Lower leg skin (tissue), 4 donors: ENCODE results near the gene ZDHHC13. TPM values are rescaled to one million over a fixed set of nuclear protein-coding genes. Genes with fewer than 3 reads are reported as not detected.

ENCODE experiments used
- DNase-seq, 2 donors: peaks; one replicate each; pipeline ENCODE4 v3.0.0-alpha.2; 2019; ENCODE audit warnings: low spot score in 2 of 2
- H3K4me3 ChIP-seq: fragments of 200-600 bp; sonication (generic); 2 replicates; pipeline ENCODE4 v1.5.1; 2017; ENCODE audit warnings: mild to moderate bottlenecking, low read depth; ENCODE audit not compliant: poor library complexity, severe bottlenecking
- POLR2A ChIP-seq, 2 donors: fragments of 450-650 bp; IDR thresholded peaks; one replicate each; pipeline ENCODE4 v1.6.1; 2016 to 2017; ENCODE audit warnings: antibody characterized with exemption in 2 of 2, mild to moderate bottlenecking in 1 of 2, moderate library complexity in 1 of 2
- WGBS, 2 donors: methylation state at CpG; one replicate each; pipeline ENCODE4 v1.1.5; 2018; 5-methylcytosine and 5-hydroxymethylcytosine counted together
- intact Hi-C: fragments of 100-400 bp; cut with DNase I; formaldehyde crosslinking; loops from one replicate; pipeline ENCODE4 v1.15.0; 2023; ENCODE audit warnings: low total_unique reads
- total RNA-seq, 4 donors: library from RNA; depleted of rRNA; stranded (reverse); fragments of >200 nt; gene quantifications; one replicate each; pipeline ENCODE4 v1.1.0, GENCODE V29; 2016
- TF ChIP-seq, protein P1 (sequence below), 3 donors: fragments of 450-650 bp; IDR thresholded peaks; one replicate each; pipeline ENCODE4 v1.5.1; 2016; ENCODE audit warnings: antibody characterized with exemption in 3 of 3, mild to moderate bottlenecking in 3 of 3, moderate library complexity in 2 of 3

The ZDHHC13 gene
- total RNA-seq, 4 donors from 2014 or later = 23.2 to 50.5 (median 37.2) TPM

- DNase-seq = no peak
- H3K4me3 ChIP-seq = no peak overlapping the region
- WGBS, 2 donors = 77 to 80% methylated on average over 6 of the region's 6 CpGs
- TF ChIP-seq, protein P1, sequence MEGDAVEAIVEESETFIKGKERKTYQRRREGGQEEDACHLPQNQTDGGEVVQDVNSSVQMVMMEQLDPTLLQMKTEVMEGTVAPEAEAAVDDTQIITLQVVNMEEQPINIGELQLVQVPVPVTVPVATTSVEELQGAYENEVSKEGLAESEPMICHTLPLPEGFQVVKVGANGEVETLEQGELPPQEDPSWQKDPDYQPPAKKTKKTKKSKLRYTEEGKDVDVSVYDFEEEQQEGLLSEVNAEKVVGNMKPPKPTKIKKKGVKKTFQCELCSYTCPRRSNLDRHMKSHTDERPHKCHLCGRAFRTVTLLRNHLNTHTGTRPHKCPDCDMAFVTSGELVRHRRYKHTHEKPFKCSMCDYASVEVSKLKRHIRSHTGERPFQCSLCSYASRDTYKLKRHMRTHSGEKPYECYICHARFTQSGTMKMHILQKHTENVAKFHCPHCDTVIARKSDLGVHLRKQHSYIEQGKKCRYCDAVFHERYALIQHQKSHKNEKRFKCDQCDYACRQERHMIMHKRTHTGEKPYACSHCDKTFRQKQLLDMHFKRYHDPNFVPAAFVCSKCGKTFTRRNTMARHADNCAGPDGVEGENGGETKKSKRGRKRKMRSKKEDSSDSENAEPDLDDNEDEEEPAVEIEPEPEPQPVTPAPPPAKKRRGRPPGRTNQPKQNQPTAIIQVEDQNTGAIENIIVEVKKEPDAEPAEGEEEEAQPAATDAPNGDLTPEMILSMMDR (IDR thresholded peaks at IDR 0.05) = no peak
- TF ChIP-seq POLR2A (IDR thresholded peaks at IDR 0.05) = no peak
- intact Hi-C loops = no loop called here
Measured at GRCh38 chr11:19196432-19196831, 79.5 kb downstream of the ZDHHC13 start.

- TF ChIP-seq, protein P1 (IDR thresholded peaks at IDR 0.05) = no peak
- no peak for TF ChIP-seq POLR2A (IDR thresholded peaks at IDR 0.05)
- 83 to 91% methylated on average over 7 of the region's 7 CpGs for WGBS, 2 donors
- DNase-seq = no peak
- intact Hi-C loops = no loop called here
- H3K4me3 ChIP-seq = no peak overlapping the region
Measured at GRCh38 chr11:19199048-19199447, 82.1 kb downstream of the ZDHHC13 start.

DNA sequence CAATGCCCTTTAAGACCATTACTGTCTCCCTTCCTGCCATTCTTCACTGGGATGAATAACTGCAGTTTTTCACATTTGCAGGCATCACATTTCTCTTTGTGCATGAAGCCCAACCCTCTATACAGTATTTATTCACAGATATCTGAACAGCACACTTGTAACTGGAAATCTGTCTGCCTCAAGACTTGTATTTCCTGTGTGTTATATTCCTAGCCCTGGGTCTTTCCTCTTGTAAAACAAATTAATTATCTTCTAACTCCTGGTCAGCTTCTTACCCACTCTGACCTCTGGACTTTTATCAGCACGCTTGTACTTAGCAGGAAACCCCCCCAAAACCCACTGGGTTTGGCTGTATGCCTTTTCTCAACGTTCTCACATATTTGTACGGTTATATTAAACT is 82.8 kb downstream of the ZDHHC13 start:
- WGBS, 2 donors = 45 to 52% methylated on average over 3 of the region's 3 CpGs
- DNase-seq = no peak
- intact Hi-C loops = no loop called here
- no peak for TF ChIP-seq POLR2A (IDR thresholded peaks at IDR 0.05)
- TF ChIP-seq, protein P1 (IDR thresholded peaks at IDR 0.05) = no peak
- H3K4me3 ChIP-seq = no peak overlapping the region

DNA sequence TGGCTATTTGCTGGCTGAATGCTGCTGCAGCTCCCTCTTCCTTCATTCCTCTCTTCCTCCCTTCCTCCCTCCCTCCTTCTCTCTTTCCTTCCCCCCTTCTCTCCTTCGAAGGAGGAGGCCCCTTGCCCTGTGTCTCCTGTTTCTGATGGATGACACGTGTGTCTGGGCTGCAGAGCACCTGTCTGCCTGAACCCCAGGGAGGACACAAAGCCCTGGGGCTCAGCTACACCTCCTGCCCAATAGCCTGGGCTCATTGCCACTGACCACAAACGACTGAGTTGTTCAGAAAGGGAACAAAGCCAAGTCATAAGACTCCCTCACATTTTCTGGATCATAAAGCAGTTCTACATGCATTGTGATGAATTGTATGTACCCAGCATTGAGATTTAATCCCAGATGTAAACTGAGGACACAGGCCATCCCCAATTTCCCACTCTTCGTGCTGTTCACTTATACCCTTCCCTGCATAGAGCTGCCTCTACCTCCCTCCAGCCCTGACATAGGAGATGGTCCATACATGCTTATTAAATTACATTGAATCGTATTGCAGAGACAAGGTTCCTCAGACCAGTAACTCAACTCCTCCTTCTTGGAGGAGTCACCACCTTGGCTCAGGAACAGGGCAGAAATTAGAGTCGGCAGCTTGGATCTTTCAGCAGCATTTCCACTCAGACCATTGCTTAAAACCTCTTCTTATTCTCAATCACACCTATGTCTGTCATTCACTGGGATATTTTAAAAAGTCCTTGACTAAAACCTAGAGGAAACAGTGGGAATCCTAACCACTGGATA is 83.6 kb downstream of the ZDHHC13 start:
- H3K4me3 ChIP-seq = no peak overlapping the region
- peak in 1 of 2 donors; percentile 31 for DNase-seq
- no peak for TF ChIP-seq POLR2A (IDR thresholded peaks at IDR 0.05)
- TF ChIP-seq, protein P1 (IDR thresholded peaks at IDR 0.05) = no peak
- WGBS, 2 donors = 30 to 33% methylated on average over 6 of the region's 6 CpGs
- intact Hi-C loops = no loop called here

DNA sequence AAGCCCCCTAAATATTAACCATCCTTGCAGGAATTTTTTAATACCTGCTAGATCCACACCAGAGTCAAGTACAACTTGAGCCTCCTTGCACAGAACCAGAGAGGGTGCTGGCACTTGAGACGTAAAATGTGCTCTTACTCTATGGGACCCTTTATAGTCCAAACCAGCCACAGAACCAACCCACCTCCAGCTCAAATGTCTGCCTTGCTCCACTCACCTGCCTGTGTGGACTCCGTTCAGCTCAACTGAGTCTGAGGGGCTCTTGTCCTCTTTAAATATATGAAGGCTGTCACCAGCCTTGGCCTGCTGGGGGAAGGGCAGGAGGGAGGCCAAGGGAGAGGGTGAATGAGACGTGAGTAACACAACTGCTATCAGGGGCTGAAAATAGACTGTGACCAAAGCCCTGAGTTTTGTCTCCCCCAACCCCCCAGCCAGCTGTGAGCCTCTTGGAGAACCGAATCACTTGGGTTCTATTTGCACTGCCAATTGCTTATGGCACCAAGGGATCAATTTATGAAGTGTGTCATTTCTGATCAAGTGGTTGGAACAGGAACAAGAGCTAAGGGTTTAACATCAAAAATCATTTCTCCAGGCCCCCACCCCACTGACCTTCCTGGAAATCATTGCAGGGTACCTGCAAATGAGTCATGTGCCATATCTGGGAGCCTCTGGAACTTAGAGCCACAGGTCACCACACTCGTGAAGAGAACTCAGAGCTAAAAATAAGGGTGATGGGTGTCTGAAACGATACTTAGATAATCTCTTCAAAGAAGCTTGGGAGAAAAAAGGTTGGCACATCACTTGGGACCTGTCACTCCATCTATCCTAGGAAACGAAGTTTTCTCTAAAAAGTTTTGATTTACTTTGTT is 85.0 kb downstream of the ZDHHC13 start, which contains the start of gene CSRP3:
Gene CSRP3, minus strand, starts transcription at position 247 of the 869 bp plus-strand sequence. CDS start 9,535 bp downstream, outside the sequence.
- H3K4me3 ChIP-seq = no peak within 1 kb of the TSS
- WGBS, 2 donors = 79% methylated on average over 7 of the region's 7 CpGs
- intact Hi-C loops = no loop called here
- DNase-seq = no peak
- TF ChIP-seq, protein P1 (IDR thresholded peaks at IDR 0.05) = no peak
- no peak for TF ChIP-seq POLR2A (IDR thresholded peaks at IDR 0.05)
